ENCODE measurements around the gene ADORA2B.

ADORA2B gene

GRCh38 chr17:15963670-15964110 lies 18.8 kb downstream of the ADORA2B start:
- no peak overlapping the region for H3K4me3 ChIP-seq (replicated peaks in 1 of 2; ENCODE audit: low read depth in 2 of 2, low read length in 2 of 2)
- TF ChIP-seq CTCF (IDR thresholded peaks at IDR 0.05; ENCODE audit: low read depth, low read length): no peak
- peak; percentile 56 to 87 for DNase-seq (ENCODE audit: low read depth in 2 of 2)

GRCh38 chr17:15965528-15965927 lies 20.6 kb downstream of the ADORA2B start:
- no peak for TF ChIP-seq CTCF (IDR thresholded peaks at IDR 0.05; ENCODE audit: low read depth, low read length)
- no peak overlapping the region for H3K4me3 ChIP-seq (replicated peaks in 1 of 2; ENCODE audit: low read depth in 2 of 2, low read length in 2 of 2)
- no peak for DNase-seq (ENCODE audit: low read depth in 2 of 2)

GRCh38 chr17:15966183-15966878 lies 21.4 kb downstream of the ADORA2B start:
- DNase-seq (ENCODE audit: low read depth in 2 of 2): peak; percentile 29 to 35
- no peak for TF ChIP-seq CTCF (IDR thresholded peaks at IDR 0.05; ENCODE audit: low read depth, low read length)
- H3K4me3 ChIP-seq (replicated peaks in 1 of 2; ENCODE audit: low read depth in 2 of 2, low read length in 2 of 2): no peak overlapping the region

- H3K4me3 ChIP-seq (replicated peaks in 1 of 2; ENCODE audit: low read depth in 2 of 2, low read length in 2 of 2): no peak overlapping the region
- no peak for TF ChIP-seq CTCF (IDR thresholded peaks at IDR 0.05; ENCODE audit: low read depth, low read length)
- DNase-seq (ENCODE audit: low read depth in 2 of 2): no peak
These were observed 21.9 kb downstream of the ADORA2B start for GRCh38 chr17:15966879-15967248.

GRCh38 chr17:15967706-15968399 lies 22.9 kb downstream of the ADORA2B start:
- no peak for TF ChIP-seq CTCF (IDR thresholded peaks at IDR 0.05; ENCODE audit: low read depth, low read length)
- DNase-seq (ENCODE audit: low read depth in 2 of 2): no peak
- H3K4me3 ChIP-seq (replicated peaks in 1 of 2; ENCODE audit: low read depth in 2 of 2, low read length in 2 of 2): no peak overlapping the region

- H3K4me3 ChIP-seq (replicated peaks in 1 of 2; ENCODE audit: low read depth in 2 of 2, low read length in 2 of 2): no peak overlapping the region
- no peak for DNase-seq (ENCODE audit: low read depth in 2 of 2)
- TF ChIP-seq CTCF (IDR thresholded peaks at IDR 0.05; ENCODE audit: low read depth, low read length): no peak
These were observed 24.5 kb downstream of the ADORA2B start for GRCh38 chr17:15969463-15969862.

All from cardiac fibroblast (primary cell).